NCI-H748 treated with DMSO at 0.1 percent for 48 hours (cell line): Measurements from ENCODE around the gene KCNIP4.
"Not testable (repeated sequence)": the region's sequence is repeated elsewhere in the genome, so short reads cannot be mapped to it uniquely, and the experiment has no call there.

ENCODE experiments used
- DNase-seq: peaks from one replicate; lab custom pipeline; 2025; lab: John Stamatoyannopoulos, UW

KCNIP4 gene

GRCh38 chr4:20746000-20746399 lies 1202.6 kb downstream of the KCNIP4 start:
- not testable (repeated sequence) for DNase-seq

GRCh38 chr4:20735931-20736330 lies 1212.6 kb downstream of the KCNIP4 start:
- no peak for DNase-seq

GRCh38 chr4:20724915-20725314 lies 1223.7 kb downstream of the KCNIP4 start:
- DNase-seq = no peak

GRCh38 chr4:20723463-20723862 lies 1225.1 kb downstream of the KCNIP4 start:
- no peak for DNase-seq

- no peak for DNase-seq
Measured at GRCh38 chr4:20723019-20723418, 1225.6 kb downstream of the KCNIP4 start.

GRCh38 chr4:20711335-20711734 lies 1237.2 kb downstream of the KCNIP4 start:
- DNase-seq = no peak

GRCh38 chr4:20700007-20700761 lies 1248.4 kb downstream of the KCNIP4 start, which contains the start of gene PACRGL:
Gene PACRGL (plus strand): TSS chr4:20700458. CDS start chr4:20704482, 4,024 bp downstream.
- DNase-seq = peak; percentile 87

- DNase-seq = no peak
Measured at GRCh38 chr4:20698820-20699219, 1249.8 kb downstream of the KCNIP4 start.

GRCh38 chr4:20698382-20698781 lies 1250.2 kb downstream of the KCNIP4 start:
- no peak for DNase-seq

GRCh38 chr4:20696815-20697214 lies 1251.8 kb downstream of the KCNIP4 start:
- DNase-seq = no peak

GRCh38 chr4:20687864-20688263 lies 1260.7 kb downstream of the KCNIP4 start:
- DNase-seq = no peak

GRCh38 chr4:20684852-20685763 lies 1263.5 kb downstream of the KCNIP4 start:
- DNase-seq = no peak

- DNase-seq = no peak
Measured at GRCh38 chr4:20683766-20684165, 1264.8 kb downstream of the KCNIP4 start.

- no peak for DNase-seq
Measured at GRCh38 chr4:20682853-20683252, 1265.7 kb downstream of the KCNIP4 start.

GRCh38 chr4:20681271-20681670 lies 1267.3 kb downstream of the KCNIP4 start:
- DNase-seq = no peak

- DNase-seq = no peak
Measured at GRCh38 chr4:20680736-20681135, 1267.8 kb downstream of the KCNIP4 start.

- no peak for DNase-seq
Measured at GRCh38 chr4:20679951-20680350, 1268.6 kb downstream of the KCNIP4 start.
